Nephron (organoid): Measurements from ENCODE around the gene SH3RF2.
"Not testable (repeated sequence)": the region's sequence is repeated elsewhere in the genome, so short reads cannot be mapped to it uniquely, and the experiment has no call there.

Source experiments
- H3K27ac Mint-ChIP-seq, 3 experiments: 2 replicates each; pipeline ENCODE4 v1.8.0; 2020; ENCODE audit warnings: mixed read lengths in 3 of 3, mild to moderate bottlenecking in 2 of 3, moderate library complexity in 1 of 3
- H3K27me3 Mint-ChIP-seq: 2 replicates; pipeline ENCODE4 v1.8.0; 2021; ENCODE audit warnings: low read depth, mild to moderate bottlenecking, moderate library complexity, mixed read lengths
- H3K36me3 Mint-ChIP-seq: 2 replicates; pipeline ENCODE4 v1.8.0; 2020; ENCODE audit warnings: low read depth, mixed read lengths
- H3K4me1 Mint-ChIP-seq: 2 replicates; pipeline ENCODE4 v1.8.0; 2020; ENCODE audit warnings: mixed read lengths
- H3K4me3 Mint-ChIP-seq, 3 experiments: 2 replicates each; pipeline ENCODE4 v1.8.0; 2020; ENCODE audit warnings: mild to moderate bottlenecking in 3 of 3, mixed read lengths in 3 of 3, moderate library complexity in 2 of 3
- H3K9me3 Mint-ChIP-seq: 2 replicates; pipeline ENCODE4 v1.8.0; 2020; ENCODE audit warnings: mixed read lengths
- TF ChIP-seq, protein P1 (sequence below), 3 experiments: fragments of 200-600 bp; sonication (generic); IDR thresholded peaks; one replicate each; pipeline ENCODE4 v1.5.0; 2021; ENCODE audit warnings: antibody characterized with exemption in 3 of 3; ENCODE audit not compliant: unreplicated experiment in 3 of 3

The SH3RF2 gene

DNA sequence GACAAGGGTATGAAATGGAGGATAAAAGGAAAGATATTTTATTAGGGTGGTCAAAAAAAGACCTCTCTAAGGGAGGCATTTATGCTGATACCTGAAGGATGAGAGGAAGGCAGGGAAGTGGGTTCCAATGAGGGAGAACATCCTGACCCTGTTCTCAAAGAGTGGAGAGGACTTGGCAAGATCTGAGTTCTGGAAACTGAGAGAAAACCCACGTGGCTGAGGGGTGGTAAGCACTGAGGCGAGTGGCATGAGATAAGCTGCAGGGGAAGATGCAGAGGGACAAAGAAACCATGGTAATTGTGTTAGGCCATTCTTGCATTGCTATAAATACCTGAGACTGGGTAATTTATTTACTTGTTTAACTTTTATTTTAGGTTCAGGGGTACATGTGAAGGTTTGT is 16.8 kb downstream of the SH3RF2 start:
- H3K27ac Mint-ChIP-seq, result no peak overlapping the region
- no peaks in the 10 kb centered on the region for H3K27me3 Mint-ChIP-seq
- TF ChIP-seq, protein P1, sequence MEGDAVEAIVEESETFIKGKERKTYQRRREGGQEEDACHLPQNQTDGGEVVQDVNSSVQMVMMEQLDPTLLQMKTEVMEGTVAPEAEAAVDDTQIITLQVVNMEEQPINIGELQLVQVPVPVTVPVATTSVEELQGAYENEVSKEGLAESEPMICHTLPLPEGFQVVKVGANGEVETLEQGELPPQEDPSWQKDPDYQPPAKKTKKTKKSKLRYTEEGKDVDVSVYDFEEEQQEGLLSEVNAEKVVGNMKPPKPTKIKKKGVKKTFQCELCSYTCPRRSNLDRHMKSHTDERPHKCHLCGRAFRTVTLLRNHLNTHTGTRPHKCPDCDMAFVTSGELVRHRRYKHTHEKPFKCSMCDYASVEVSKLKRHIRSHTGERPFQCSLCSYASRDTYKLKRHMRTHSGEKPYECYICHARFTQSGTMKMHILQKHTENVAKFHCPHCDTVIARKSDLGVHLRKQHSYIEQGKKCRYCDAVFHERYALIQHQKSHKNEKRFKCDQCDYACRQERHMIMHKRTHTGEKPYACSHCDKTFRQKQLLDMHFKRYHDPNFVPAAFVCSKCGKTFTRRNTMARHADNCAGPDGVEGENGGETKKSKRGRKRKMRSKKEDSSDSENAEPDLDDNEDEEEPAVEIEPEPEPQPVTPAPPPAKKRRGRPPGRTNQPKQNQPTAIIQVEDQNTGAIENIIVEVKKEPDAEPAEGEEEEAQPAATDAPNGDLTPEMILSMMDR (IDR thresholded peaks at IDR 0.05; ENCODE audit: unreplicated experiment in 3 of 3), result no peak
- no peaks in the 10 kb centered on the region for H3K4me1 Mint-ChIP-seq
- no peaks in the 10 kb centered on the region for H3K9me3 Mint-ChIP-seq
- H3K4me3 Mint-ChIP-seq, result no peak overlapping the region
- no peaks in the 10 kb centered on the region for H3K36me3 Mint-ChIP-seq

DNA sequence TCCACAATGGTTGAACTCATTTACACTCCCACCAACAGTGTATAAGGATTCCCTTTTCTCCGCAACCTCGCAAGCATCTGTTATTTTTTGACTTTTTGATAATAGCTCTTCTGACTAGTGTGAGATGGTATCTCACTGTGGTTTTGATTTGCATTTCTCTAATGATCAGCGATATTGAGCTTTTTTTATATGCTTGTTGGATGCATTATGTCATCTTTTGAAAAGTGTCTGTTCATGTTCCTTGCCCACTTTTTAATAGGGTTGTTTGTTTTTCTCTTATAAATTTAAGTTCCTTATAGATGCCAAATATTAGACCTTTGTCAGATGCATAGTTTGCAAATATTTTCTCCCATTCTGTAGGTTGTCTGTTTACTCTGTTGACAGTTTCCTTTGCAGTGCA is 17.8 kb downstream of the SH3RF2 start:
- not testable (repeated sequence) for H3K4me3 Mint-ChIP-seq, H3K4me1 Mint-ChIP-seq, H3K27me3 Mint-ChIP-seq, H3K27ac Mint-ChIP-seq, H3K36me3 Mint-ChIP-seq, H3K9me3 Mint-ChIP-seq

DNA sequence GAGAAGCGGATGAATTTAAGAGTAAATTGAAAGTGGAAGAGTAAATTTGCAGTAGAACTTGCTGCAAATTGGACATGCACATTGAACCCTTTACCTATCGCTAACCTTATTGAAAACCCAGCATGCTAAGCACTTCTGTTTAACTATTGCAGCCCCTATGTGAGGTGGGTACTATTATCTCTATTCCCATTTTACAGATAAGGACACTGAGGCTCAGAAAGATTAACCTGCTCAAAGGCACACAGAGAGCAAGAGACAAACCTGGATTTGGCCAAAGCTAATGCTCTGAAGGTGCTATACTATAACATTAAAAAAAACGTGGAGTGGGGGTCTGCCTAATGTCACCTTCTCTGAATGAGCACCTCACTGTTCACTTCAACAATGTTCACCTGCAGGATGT is 21.0 kb downstream of the SH3RF2 start:
- peaks cover 12% of the 10 kb centered on the region for H3K4me1 Mint-ChIP-seq
- no peak overlapping the region for H3K27ac Mint-ChIP-seq
- no peak overlapping the region for H3K4me3 Mint-ChIP-seq
- H3K36me3 Mint-ChIP-seq, result no peaks in the 10 kb centered on the region
- no peaks in the 10 kb centered on the region for H3K27me3 Mint-ChIP-seq
- TF ChIP-seq, protein P1 (IDR thresholded peaks at IDR 0.05; ENCODE audit: unreplicated experiment in 3 of 3), result no peak
- H3K9me3 Mint-ChIP-seq, result no peaks in the 10 kb centered on the region

DNA sequence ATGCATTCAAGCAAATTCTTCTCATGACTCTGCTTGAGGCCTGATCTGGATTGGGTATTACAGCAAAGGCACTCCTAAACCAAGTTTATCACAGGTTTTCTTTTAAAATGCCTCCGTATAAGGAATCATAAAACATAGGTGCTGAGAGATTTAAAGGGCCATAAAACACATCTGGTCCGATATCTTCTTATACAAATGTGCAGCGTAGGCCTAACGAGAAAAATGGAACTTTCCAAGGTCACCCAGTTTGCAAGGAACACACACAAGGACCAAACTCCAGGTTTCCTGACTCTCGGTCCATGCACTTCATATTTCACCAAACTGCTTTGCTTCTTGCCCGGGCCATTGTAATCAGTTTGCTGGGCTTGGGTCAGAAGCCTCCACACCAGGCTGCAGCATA is 22.1 kb downstream of the SH3RF2 start:
- Mint-ChIP-seq H3K4me1 (peaks cover 12% of the 10 kb centered on the region), H3K36me3 (no peaks in the 10 kb centered on the region), H3K4me3 (no peak overlapping the region), H3K27ac (peak overlapping the region in 1 of 3 experiments; percentile 16), H3K9me3 (no peaks in the 10 kb centered on the region), H3K27me3 (no peaks in the 10 kb centered on the region)
- TF ChIP-seq, protein P1 (IDR thresholded peaks at IDR 0.05; ENCODE audit: unreplicated experiment in 3 of 3), result no peak

DNA sequence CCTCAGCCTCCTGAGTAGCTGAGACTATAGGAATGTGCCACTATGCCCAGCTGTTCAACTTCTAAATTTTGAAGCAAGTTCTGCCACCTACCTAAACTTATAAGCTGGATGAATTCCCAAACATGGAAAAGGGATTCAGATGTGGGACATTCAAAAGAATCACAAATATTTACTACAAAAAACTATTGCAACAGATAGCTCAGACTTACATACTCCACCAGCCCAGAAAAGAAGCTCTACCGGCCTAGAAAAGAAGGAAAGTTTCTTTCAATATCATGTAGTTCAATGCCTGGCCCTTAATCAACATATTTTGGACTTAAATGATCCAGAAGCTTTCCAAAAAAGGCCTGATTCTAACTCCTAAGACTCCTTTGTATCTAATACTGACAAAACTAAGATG is 23.8 kb downstream of the SH3RF2 start:
- Mint-ChIP-seq H3K4me1 (peaks cover 12% of the 10 kb centered on the region), H3K4me3 (no peak overlapping the region), H3K27me3 (no peaks in the 10 kb centered on the region), H3K27ac (peak overlapping the region; percentile 21 to 44 (median 38)), H3K9me3 (no peaks in the 10 kb centered on the region), H3K36me3 (no peaks in the 10 kb centered on the region)
- TF ChIP-seq, protein P1 (IDR thresholded peaks at IDR 0.05; ENCODE audit: unreplicated experiment in 3 of 3), result no peak

DNA sequence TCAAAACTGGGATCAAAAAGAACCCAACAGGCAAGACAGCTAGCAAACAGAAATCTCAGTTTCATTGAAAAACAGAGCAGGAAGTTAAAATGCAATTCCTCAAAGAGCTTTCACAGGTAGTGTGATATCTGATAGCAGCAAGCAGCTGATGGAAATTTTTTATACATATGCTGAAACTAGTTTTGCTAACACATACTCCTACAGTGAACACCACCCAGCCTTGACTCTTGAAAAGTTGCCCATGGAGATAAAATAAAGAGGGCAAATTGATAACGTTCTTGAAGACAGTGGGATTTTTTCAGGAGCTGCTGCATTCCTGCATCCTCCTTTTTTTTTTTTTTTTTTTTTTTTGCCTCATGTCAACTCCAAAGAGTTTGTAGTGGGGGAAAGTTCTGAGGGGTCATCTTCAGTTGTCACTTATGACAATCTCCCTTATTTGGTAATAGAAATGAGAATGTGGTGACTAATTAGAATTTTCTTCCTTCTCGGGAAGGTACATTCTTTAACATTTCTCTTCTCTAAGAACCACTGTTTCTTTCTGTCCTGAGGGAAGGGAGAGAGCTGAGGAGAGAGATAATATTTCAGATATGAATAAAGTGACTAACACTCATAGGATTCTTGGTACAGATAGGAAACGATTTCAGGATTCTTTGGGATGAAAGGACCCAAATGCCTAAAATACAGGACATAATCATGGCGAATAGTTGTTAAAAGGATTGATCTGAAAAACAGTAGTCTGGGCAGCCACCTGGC is 24.6 kb downstream of the SH3RF2 start:
- Mint-ChIP-seq H3K9me3 (no peaks in the 10 kb centered on the region), H3K4me3 (no peak overlapping the region), H3K27ac (peak overlapping the region; percentile 21 to 44 (median 38)), H3K4me1 (peaks cover 12% of the 10 kb centered on the region), H3K27me3 (no peaks in the 10 kb centered on the region), H3K36me3 (no peaks in the 10 kb centered on the region)
- TF ChIP-seq, protein P1 (IDR thresholded peaks at IDR 0.05; ENCODE audit: unreplicated experiment in 3 of 3), result no peak
